GM18907 (cell line): ENCODE measurements around the gene B3GALT6.

Experiments used
- ATAC-seq: cut with Tn5 transposase; IDR thresholded peaks from one replicate; pipeline ENCODE4 v1.9.1; 2021; ENCODE audit warnings: mild to moderate bottlenecking, moderate library complexity; ENCODE audit not compliant: unreplicated experiment

Gene B3GALT6

DNA sequence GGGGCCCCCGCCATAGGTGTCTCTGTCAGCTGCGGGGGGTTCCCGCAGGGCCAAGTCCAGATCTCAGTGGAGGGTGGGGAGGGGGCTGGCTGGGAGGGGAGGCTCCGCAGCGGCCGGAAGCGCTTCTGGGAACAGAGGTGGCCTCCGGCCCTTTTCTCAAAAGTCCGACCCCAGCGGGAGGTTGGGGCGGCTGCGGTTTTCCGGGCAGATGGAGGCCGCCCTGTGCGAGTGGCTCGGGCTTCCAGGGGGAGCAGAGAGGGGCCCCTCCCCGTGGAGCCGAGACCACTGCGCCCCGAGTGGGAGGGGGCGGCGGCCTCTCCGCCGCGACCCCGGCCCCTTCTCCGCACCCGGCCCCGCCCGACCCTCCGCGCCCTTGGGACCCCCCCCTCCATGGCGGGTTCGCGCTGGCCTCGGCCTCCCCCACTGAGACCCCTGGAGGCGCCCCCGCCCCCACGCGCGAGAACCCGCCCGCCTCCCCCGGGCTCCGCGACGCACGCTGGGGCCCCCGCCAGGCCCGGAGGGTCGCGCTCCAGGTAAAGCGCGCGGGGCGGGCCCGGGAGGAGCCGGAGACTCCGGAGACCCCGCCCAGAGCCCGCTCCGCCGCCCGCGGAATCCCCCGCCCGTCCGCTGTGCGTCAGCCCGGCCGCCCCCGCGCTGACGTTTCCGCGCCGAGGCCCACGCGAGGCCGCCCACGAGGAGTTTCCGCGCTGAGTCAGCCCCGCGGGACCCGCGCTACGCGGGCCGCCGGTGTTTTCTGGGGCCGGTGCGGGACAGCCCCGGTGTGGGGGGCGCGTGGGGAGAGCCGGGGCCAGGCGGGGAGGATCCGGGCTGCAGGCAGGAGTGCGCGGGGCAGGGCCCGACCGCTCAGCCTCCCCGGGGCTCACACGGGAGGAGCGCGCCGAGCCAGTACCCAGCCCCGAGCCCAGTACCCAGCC, 30.9 kb upstream of the B3GALT6 start:
- peak; percentile 54 for ATAC-seq

DNA sequence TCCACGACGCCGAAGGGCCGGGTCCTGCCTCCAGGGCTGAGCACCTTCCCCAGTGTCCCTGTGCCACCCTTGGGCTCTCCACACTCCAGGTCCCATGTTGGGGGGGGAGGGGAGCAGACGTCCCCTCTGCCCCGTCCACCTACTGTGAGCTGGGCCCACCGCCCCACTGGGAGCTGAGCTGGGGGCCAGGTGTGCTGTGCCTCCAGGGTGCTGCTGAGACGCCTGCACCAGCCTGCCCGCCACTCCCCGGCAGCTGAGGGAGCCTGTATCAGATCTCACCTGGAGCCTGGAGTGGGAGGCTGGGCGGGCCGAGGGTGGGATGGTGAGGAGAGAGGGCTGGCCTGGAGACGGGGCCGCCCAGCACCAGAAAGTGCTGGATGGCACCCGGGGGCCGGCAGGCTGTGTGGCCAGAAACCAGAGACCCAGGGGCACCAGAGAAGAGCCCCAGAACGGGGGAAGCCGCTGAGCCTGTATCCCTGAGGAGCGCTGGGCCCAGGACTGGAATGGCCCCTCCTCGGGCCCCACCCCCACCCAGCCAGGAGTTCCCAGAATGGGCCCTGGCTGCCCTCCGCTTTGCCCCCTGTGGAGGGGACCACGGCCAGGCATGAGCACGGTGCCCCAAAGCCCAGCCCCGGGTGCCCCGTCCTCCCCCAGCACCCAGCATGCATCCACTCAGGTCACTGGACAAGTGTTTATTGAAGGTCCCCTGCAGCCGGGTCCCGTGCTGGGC, 29.0 kb upstream of the B3GALT6 start:
- no peak for ATAC-seq

DNA sequence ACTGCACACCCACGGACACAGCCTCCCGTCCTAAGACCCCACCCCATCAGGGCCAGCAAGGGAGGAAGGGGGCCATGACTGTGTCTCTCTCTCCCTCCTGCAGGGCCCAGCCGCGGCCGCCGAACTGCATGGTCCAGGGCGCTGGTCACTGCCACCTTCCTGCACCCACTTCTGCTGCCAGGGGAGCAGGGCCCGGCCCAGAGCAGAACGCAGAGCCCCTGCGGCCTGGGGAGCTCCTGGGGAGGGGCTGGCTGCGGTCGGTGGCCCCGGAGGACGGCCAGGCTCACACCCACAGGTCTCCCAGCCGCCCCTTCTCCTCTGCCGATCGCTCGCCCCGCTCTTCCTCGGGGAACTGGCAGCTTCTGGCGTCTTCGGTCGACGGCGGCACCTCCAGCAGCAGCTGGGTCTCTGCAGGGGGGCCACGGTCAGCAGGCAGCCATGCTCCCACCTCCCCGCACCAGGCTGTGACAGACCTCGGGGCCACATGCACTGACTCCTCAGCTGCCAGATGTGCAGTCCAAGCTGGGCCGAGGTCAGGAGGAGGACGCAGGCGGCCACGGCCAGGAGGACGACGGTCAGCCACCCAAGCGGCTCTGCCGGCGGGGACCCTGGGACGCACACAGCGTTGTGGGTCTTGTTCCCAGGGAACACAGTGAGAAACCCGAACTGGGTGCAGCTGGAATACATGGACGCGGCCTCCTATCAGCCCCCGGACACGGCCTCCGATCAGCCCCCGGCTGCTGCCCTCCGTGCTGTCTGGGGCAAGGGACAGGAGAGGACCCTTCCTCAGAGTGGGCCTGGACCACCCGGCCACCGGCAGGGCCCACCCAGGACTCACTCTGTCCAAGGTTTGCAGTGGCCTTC, 28.2 kb upstream of the B3GALT6 start:
- no peak for ATAC-seq

DNA sequence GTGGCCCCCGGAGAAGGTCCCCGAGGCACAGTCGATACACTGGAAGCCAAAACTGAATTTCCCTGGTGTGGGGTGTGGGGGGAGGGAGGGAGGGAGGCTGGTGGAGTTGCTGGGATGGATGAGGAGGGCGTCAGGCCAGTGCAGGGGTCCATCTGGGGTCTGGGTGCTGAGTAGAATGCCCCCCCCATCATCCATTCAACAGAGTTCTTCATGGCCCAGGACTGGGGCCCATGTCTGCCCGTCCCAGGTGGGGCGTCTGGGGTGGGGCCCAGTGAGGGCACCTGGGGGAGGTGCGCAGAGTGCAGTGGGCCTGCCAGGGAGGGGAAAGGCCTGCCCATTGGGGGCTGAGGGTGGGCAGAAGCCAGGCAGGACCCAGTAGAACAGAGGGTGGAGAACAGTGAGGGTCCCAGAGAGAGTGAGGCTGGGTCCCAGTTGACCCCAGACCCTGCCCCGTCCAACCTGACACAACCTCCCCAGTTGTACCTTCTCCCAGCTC, 27.6 kb upstream of the B3GALT6 start:
- no peak for ATAC-seq

DNA sequence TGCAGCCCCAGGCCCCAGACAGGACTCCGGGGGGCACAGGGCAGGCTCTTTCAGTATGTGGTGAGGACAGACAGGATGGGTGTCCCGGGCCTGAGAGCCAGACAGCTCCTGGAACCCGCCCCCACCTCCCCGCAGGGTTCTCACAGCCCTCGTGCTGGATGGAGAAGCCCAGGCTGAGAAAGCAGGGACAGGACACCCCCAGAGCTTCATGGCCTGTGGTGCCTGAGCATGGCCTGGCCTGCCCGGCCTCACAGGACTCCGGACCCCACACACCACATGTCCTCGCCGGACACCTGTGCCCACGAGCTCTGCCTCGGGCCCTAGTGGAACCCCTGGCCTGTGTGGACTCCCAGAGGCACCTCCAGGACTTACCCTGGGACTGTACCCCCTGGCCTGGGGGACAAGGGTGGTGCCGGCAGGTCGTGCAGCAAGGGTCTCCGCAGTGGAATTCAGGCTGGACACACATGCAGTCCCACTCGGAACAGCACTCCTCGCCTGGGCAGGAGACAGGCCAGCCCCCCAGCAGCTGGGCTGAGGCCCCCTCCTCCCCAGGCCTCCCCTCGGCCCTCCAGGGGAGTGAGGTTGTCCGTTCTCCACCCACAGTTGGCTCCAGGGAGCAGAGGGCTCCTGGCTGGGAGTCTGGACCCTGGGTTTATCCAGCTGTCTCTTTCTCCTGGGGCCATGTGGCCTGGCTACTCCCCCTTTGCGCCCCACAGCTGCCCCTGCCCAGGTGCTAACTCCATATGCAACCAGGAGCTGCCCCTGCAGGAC, 26.9 kb upstream of the B3GALT6 start:
- no peak for ATAC-seq

DNA sequence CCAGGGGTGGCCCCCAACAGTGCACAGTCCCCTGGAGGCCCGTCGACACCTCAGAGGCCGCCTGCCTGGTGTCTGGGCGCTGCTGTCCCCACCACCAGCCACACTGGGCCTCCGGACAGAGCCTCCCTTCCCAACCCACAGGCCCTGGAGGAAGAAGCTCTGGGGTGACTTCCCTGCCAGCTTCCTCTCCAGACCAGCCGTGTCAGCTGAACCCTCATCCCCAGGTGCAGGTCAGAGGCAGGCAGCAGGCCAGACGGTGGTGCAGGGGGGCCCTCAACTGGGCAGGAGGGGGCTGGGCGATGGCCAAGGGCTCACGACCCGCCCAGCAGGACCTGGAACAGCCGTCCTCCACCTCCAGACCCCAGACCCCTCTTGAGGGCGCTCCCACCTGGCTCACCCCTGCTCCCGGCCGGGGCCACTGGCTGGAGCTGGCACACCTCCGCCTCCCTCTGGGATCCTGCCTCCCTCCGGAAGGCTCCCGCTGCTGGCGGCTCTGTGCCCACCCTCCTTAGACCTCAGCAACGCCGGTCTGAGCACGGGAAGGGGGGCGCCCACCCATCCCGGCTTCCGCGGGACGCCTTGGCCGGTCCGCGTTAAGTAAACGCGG, 26.2 kb upstream of the B3GALT6 start:
- ATAC-seq, result no peak

DNA sequence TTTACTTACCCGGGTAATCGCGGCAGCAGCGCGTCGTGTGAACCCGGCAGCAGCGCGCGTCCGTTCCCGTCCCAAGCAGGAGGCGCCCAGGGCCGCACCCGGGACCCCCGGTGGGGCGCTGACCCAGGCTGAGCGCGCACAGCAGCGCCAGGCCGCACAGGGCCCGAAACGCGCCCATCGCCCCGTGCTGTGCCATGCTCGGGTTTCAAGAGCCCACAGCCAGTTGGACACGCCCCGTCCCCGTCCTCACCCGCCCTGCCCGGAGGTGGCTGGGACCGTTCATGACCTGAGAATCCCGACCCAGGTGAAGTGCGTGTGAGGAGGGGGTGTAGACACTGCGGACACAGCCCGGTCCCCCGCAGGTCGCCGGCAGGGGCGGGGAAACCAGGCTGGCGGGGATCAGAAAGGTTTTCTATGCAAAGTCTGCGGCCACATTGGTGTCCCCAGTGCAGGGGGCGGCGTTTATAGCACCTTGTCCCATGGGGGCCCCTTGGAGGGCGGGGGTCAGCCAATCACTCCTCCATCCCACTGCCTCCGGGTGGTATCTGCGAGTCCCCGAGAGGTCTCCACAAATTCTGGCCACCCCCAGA, 25.6 kb upstream of the B3GALT6 start, which contains the start of gene TNFRSF18:
Gene TNFRSF18 (minus strand): TSS at position 217 of the 590 bp plus-strand sequence. CDS start 21 bp downstream, at position 196.
- peak; percentile 38 for ATAC-seq

DNA sequence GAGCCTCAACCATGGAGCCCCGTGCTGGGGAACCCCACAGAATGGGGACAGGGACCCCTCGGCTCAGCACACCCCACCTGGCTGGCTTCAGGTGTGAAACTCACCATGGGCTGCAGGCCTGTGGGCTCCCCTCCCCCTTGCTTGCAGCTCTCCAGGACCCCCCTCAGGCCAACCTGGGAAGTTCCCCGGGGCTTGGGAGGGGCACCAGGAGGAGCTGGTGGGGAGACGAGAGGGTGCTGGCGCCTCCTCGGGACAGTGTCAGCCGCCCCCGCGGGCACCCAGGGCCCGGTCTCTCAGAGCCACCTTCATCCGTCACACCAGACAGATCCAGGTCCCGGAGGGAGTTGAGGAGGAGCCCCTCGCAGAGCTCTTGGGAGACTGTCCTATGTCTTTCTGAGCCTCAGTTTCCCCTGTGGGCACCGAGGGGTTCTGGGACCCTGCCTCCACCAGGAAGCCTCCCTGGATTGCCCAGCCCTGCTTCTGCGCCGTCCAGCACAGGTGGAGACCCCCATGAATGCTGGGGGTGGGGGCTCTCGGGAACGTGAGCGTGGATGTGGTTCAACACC, 25.0 kb upstream of the B3GALT6 start:
- no peak for ATAC-seq

DNA sequence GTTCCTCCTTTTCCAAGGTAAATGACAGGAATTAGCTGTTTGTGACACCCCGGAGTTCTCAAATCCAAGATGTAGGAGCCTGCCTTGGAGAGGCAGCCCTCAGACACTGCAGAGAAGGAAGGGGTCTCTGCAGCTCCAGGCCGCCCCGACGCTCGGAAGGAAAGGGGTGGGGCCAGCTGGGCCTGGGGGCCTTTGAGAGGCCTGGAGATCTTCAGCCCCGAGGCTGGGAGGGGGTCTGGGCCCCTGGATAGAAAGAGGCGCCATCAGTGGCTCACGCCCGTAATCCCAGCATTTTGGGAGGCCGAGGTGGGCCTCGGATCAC, 24.5 kb upstream of the B3GALT6 start:
- no peak for ATAC-seq

DNA sequence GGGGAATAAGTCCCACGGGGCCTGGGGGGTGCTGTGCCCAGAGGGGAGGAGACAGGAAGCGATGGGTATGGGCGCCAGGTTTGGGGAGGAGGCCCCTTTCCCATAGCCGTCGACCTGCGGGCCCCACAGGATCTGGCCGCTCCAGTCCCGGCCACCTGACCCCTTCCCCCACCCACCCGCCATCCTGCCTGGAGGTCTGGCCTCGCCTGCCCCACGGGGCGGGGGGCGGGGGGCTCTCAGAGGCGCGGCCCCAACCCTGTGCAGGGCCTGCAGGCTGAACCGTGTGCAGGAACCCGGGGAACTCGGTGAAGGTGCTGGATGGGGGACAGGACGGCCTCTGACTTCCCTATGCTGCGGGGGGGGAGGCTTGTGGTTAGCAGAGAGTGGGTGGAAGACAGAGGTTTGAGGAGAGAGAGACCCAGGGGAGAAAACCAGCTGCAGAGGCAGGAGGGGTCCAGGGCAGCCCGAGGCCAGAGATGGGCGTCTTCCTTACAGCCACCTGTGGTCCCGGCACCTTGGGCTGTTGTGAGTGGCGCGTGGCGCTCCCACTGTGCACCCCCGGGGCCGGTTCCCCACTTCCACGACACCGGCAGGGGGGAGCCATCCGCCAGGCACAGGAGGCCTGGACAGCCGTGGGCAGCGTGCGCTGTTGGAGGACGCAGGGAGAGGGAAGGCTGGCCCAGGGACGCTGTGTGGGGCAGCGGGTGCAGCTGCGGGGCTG, 23.2 kb upstream of the B3GALT6 start:
- no peak for ATAC-seq

DNA sequence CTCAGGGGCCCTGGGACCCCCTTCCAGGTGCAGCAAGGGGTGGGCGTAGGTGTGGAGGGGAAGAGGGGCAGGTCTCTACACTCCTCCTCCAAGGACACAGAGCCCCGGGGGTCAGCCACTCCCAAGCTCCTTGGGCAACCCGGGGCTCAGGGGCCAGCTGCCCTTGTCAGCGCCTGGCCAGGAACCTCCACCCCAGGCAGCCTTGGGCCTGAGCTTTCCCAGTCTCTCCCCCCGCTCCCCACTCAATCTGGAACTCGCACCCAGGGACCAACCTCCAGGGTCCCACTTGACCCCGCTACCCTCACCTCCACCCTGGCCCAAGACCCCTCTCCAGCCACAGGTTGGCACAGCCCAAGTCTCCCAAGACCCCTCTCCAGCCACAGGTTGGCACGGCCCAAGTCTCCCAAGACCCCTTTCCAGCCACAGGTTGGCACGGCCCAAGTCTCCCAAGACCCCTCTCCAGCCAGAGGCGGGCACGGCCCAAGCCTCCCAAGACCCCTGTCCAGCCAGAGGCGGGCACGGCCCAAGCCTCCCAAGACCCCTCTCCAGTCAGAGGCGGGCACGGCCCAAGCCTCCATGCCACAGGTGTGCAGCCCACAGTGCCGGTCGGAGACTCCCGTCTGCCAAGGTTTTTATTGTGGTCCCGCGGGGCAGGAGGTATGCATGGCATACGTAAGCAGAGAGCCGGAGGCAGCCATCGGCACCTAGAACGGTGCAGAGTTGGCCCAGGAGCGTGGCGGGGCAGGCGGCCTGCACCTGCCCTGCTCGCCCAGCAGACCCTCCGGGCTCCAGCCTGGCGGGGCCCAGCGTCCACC, 21.1 kb upstream of the B3GALT6 start:
- ATAC-seq, result no peak

DNA sequence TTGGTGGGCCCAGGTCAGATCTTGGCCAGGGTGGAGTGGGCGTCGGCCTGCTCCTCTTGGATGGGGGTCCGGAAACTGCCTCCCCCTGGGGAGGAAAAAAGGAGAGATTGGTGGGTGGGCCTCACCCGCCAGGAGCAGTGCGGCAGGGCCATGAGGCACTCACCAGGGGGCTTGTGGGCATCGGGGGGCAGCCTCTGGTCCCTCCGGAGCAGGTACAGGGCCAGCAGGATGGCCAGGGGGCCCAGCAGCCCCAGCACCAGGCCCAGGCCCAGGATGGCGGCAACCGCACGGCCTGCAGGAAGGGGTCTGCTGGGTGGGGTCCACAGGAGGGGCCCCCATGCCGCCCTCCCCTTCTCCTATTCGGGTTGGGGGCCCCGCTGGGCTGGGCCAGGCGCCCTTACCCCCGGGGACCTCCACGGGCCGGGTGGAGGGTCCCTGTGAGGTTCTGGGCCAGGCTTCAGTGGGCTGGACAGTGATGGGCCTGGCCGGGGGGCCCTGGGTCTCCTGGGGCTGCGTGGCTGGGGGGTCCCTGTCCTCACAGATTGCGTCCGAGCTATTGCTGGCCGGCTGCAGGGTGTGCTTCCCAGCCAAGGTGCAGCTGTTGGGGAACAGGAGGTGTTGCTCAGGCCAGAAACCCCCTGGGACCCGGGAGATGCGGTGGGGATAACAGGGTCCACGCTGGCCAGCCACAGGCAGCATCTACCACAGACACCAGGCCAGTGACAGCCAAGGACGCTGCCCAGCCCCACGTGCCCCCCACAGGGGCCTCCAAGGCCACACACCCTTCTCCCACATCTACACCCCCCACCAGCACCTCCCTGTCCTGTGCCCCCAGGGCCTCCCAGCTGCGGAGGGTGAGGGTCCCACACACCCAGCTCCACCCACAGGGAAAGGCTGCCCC, 20.2 kb upstream of the B3GALT6 start:
- ATAC-seq, result no peak

DNA sequence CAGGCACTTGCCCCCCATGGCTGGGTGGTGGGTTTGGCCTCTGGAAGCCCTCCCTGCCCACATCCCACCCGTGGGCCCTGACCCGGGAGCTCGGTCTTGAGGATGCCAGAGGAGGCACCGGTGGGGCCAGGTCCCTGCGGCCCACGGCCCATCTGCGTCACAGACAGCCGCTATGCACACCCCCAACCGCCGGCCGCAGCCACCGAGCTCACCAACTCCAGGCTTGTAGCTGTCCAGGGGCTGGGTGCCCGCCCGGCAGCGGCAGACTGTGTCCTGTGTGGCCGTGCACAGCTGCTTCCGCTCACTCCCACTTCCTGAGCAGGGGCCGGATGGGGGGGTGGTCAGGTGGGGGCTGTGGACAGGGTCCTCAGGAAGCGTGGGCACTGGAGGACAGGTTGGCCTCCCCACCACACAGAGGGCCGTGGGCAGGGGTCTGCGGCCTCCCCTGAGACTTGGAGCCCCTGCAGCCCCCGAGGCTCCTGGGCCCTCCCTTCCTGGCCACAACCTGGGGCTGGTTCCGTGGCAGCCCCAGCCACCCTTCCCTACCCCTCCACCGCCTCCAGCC, 19.2 kb upstream of the B3GALT6 start:
- ATAC-seq, result no peak

DNA sequence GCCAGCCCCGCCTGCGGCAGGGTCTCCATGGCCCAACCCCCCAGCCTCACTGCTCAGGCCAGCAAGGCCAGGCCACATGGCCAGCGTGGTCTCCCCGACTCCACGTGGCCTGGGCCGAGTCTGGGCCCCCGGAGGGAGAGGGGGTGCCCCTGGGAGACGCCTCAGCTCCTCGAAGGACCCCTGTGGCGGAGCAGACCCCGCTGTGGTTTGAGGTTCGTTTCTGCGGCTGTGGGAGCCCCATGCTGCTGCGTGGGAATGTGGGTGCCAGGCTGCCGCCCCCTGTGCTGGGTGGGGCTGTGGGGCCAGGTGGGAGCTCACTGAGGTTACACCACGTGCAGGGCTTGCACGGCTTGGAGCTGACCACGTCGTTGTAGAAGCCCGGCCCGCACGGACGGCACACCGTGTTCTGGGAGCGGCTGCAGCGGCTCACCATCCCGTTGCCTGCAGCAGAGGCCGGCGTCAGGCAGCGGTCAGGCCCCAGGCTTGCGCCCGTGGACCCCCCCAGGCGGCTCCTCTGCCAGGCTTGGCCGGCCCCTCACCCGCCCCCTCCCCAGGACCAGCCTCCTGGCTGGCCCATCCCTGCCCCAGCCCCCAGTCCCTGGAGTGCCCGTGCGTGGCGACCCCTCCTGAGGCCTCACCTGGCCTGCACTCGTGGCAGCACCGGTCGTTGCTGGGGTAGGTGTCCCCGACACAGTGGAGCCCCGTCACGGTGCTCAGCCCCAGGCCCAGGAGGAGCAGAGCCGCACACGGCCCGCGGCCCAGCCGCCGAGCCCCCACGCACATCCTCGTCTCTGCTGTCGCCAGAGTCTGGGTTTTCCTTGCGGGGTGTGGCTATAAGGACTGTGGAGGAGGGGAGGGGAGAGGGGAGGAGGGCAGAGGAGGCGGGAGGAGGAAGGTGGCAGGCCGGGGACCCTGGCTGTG, 18.4 kb upstream of the B3GALT6 start, which contains the start of gene TNFRSF4:
Gene TNFRSF4 (minus strand): TSS at position 809 of the 921 bp plus-strand sequence. CDS start 26 bp downstream, at position 783.
- ATAC-seq, result no peak

DNA sequence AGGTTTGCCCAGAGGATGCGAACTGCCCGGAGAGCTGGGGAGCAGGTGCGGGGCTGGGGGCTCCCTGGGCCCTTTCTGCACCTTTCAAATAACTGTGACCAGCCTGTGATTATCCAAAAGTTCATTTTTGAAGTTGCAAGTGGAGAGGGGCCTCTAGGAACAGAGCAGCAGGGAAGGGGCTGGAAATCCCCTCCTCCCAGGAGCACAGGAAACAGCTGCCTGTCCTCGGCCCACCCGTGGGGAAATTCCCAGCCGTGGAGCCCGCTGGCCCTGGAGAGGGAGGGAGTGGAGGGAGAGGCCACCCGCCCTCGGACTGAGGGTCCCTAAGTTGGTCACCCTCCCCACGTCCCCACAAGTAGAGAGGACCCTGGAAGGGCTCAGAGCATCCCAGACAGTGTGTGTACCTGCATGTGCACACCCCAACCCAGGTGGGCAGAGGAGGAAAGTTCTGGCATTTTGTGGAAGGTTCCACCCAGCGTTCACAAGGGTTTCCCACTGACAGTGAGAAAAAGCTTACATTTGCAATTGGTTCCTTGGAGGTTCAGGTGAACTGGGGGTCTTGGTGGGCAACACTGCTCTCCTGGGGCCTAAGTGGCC, 16.9 kb upstream of the B3GALT6 start:
- no peak for ATAC-seq
